ELR (cell line): ENCODE measurements around the gene SEMA4B.

Experiments used
- DNase-seq: peaks from one replicate; pipeline ENCODE4 v3.0.0-alpha.2; 2015; ENCODE audit warnings: low read depth

Gene SEMA4B

DNA sequence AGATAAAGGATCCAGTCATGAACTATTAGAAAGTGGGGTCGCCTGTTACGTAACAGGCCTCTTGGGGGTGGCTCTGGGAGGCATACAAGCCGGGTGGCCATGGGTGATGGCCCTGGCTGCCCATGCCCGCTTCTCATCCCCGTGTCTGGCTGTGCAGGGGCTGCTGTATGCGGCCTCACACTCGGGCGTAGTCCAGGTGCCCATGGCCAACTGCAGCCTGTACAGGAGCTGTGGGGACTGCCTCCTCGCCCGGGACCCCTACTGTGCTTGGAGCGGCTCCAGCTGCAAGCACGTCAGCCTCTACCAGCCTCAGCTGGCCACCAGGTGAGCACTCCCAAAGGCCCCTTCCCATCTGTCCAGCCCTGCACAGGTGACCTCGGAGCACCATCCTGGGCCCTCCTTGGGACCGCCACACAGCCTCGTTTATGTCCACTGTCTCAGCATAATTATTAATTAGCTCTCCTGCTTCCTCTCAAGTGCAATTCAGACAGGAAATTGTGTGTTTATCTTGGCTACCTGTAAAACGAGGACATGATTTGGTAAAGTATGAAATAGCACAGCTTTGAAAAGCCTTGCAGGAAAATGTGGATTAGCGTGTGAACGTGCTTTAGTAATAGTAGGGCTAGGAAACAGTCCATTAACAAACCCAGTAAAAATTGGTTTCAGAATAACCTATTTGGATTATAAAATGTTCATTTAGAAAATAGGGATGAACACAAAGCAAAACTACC, 24.5 kb downstream of the SEMA4B start:
- no peak for DNase-seq

DNA sequence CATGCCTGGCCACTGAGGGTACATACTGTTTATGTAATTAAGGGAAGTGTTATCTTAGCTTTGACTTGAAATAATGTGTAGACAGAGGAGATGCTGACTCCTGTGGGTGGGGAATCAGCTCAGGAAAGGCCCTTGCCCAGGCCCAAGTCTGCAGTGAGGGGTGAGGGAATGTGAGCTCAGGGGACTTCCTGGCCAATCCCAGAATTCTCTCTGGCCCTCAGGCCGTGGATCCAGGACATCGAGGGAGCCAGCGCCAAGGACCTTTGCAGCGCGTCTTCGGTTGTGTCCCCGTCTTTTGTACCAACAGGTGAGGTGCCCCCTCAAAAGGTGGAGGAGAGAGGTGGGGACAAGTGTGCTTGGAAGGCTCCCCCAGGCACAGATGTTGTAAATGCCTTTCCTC, 26.2 kb downstream of the SEMA4B start:
- DNase-seq, result no peak

DNA sequence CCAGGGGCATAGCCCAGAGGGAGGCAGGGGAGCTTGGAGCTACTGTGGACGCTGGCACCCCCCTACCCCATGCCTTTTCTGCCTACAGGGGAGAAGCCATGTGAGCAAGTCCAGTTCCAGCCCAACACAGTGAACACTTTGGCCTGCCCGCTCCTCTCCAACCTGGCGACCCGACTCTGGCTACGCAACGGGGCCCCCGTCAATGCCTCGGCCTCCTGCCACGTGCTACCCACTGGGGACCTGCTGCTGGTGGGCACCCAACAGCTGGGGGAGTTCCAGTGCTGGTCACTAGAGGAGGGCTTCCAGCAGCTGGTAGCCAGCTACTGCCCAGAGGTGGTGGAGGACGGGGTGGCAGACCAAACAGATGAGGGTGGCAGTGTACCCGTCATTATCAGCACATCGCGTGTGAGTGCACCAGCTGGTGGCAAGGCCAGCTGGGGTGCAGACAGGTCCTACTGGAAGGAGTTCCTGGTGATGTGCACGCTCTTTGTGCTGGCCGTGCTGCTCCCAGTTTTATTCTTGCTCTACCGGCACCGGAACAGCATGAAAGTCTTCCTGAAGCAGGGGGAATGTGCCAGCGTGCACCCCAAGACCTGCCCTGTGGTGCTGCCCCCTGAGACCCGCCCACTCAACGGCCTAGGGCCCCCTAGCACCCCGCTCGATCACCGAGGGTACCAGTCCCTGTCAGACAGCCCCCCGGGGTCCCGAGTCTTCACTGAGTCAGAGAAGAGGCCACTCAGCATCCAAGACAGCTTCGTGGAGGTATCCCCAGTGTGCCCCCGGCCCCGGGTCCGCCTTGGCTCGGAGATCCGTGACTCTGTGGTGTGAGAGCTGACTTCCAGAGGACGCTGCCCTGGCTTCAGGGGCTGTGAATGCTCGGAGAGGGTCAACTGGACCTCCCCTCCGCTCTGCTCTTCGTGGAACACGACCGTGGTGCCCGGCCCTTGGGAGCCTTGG, 27.0 kb downstream of the SEMA4B start:
- DNase-seq, result no peak

DNA sequence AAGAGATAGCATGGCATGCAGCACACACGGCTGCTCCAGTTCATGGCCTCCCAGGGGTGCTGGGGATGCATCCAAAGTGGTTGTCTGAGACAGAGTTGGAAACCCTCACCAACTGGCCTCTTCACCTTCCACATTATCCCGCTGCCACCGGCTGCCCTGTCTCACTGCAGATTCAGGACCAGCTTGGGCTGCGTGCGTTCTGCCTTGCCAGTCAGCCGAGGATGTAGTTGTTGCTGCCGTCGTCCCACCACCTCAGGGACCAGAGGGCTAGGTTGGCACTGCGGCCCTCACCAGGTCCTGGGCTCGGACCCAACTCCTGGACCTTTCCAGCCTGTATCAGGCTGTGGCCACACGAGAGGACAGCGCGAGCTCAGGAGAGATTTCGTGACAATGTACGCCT, 27.8 kb downstream of the SEMA4B start:
- DNase-seq, result no peak

DNA sequence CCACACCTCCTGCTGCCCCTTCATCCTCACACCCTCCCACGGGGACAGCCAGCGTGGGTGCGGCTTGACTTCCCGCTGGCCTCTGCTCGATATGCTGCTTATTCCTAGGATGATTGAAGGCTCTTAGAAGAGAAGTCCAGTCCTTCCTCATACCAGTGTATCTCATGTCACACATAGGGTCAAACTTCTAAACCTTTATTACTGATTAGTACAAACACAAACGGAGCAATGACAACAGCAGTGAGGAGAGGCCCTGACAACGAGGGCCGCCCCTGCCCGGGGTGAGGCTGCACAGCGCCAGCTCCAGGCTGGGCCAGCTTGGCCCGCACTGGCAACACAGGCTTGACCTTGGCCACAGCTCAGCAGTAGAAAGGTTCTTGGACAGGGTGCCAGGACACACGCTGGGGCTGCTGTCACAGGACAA, 29.0 kb downstream of the SEMA4B start:
- DNase-seq, result no peak

DNA sequence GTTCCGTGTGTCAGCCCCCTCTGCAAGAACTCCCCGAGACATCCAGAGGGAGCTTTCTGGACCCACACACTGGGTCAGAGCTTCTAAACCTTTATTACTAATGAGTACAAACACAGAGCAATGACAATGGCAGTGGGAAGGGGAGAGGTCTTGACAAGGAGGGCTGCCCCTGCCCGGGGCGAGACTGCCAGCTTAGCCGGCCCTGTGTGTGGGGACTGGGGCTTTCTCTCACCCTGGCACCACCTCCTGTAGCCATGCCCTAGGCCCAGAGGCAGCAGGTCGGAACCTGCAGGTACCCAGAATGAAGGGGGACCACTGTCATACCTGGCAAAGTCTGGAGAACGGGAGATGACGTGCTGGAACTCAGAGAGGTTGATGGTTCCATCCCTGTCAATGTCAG, 29.5 kb downstream of the SEMA4B start:
- DNase-seq, result no peak

DNA sequence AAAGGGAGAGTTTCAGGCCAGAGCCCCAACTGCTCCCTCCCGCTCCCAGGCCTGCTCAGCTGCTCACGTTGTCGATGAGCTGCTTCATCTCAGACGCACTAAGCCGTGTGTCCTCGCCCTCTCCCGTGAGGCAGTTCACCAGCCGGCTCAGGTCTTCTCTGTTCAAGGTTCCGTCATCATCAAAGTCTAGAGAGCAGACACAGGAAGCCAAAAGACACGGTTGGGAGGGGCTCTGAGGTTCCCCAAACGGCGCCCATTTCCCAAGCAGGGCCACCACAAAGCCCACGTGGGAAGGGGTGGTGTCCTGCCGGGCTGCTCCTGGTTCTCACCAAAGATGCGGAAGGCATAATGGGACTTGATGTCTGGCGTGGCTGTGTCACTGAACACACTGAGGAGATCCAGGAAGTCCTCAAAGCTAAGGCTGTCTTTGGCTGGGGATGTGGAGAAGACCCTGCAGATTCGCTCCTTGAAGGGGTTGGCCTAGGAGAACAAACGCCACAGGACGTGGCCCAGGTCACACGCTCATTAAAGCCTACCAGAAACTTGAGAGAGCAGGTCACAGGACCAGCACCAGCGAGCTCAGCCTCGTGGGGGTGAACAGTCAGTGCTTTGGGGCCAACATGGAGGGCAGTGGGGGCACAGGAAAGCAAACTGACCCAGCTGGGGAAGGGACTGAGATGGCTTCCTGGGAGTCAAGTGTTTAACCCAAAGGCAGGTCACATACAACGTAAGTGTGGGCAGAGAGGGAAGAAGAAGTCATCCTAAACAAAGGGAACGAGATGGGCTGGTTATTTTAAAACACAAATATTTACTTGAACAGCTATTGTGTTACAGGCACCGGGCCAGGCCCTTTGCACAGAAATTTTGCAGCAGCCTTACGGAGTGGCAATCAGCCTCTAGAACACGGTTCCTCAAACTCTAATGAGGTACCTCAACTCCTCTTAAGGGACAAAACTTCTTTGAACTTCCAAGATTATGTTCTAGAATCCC, 30.2 kb downstream of the SEMA4B start:
- no peak for DNase-seq

DNA sequence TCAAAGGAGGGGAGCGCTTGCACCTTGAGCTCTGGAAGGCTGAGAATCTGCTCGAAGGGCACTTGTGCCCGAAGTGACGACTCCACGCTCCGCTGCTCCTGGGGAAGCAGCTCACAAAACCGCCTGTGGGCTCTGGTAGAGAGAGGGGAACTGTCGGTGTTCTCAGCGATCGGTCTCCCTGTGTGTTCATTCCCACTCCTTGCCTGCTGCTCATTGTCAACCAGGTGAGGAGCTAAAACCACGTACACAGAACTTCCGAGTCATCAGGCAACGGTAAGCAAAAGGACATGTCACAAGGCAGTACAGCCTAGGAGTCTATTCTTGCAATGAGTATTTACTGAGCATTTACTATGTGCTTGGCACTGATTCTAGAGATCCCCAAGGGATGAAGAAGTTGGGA, 31.1 kb downstream of the SEMA4B start:
- DNase-seq, result no peak

DNA sequence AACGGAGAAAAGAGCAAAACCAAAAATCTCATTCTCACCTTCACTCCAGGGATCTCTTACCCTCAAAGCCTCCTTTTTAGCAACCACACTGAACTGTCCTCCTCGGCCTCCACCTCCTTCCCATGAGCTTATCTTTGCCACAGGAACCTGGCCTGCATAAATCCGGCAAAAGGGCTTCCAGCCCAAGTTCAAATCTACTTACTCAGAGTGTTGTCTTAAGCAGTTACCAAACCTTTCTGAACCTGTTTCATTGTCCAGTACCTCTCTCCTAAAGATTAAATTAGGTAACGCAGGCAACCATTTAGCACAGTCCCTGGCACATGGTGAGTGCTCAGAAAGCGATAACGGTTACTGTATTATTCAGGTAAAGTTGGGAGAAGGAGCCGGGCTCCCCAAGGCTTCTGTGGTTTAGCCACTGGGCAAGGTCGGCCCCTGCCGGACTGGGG, 31.8 kb downstream of the SEMA4B start:
- no peak for DNase-seq

DNA sequence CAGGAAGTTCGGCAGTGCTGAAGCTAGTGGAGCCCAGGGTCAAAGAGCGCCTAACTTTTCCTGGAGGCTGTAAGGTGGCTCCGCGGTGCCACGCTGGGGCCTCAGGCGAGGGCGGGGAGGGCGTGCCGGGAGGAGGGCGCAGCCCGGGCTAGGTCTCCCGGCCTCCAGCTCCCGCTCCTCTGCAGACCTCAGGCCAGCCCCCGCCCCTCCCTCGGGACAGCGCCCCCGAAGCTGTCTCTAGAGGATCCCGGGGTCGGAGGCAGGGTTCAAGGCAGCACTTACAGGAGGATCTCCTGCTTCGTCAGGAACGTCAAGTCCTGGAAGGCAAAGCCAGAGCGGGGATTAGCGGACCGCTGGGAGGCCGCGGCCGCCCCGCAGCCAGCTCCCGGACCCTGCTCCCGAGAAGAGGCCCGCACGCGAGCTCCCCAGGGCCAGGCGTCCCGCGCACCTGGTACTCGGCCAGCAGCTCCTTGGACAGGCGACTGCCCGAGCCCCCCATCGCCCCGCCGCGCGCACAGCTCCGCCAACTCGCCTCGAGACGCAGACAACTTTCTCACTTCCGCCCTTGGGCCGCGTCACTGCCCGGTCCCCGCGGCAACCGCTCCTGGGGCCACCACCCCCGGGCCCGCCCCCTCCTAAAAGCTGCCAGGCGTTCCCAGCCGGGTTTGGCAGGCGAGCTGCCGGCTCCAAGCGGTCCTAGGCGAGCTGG, 32.4 kb downstream of the SEMA4B start, which contains the start of gene CIB1:
Gene CIB1 (minus strand): TSS at position 555 of the 709 bp plus-strand sequence. CDS start 56 bp downstream, at position 499.
- peak; percentile 96 for DNase-seq

DNA sequence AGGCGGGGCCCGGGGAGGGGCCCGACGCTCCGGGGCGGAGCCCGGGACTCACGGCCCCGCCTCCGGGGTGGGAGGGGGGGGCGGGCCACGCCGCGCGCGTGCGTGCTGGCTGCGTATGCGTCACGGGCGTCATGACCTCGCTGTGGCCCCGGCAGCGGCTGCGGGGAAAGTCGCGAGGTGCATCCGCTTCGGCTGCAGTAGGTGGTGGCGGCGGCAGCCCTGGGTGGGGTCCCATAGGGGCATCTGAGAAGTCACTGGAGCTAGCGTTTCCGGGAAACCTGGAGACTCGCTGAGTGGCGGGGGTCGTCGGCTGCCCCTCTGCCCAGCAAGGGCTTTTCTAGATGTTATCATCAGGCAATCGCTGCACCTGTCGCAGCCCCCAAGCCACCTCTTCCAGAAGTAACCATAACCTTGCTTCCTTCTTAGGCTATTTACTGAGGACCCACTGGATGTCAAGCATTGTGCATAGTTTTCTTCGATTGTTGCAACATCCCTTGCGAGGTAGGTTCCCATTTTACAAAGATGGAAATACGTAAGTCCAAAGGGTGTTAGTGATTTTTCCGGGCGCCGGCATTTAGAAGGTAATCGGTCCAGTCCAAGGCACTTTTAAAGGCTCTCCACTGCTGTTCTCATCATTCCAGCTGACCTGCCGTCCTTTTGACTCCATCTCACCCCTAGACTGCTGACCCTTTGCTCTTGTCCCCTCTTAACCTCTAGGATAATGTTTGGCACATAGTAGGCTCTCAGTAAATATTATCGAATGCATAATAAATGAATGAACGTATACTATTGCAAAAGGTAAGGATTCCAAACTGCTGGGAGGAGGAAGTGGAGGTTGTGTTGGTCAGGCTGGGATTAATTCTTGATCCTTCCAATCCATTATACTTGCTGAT, 33.2 kb downstream of the SEMA4B start, which contains the start of gene GDPGP1:
Gene GDPGP1 (plus strand): TSS at position 114 of the 893 bp plus-strand sequence. CDS start 6,700 bp downstream, outside the sequence.
- DNase-seq, result peak; percentile 26

DNA sequence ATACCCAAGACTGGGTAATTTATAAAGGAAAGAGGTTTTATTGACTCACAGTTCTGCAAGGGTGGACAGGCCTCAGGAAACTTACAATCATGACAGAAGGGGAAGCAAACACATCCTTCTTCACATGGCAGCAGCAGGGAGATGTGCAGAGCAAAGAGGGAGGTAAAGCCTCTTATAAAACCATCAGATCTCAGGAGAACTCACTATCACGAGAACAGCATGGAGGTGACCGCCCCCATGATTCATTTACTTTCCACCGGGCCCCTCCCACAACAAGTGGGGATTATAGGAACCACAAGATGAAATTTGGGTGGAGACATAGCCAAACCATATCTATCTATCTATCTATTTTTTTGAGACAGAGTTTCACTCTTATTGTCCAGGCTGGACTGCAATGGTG, 38.2 kb downstream of the SEMA4B start:
- no peak for DNase-seq

DNA sequence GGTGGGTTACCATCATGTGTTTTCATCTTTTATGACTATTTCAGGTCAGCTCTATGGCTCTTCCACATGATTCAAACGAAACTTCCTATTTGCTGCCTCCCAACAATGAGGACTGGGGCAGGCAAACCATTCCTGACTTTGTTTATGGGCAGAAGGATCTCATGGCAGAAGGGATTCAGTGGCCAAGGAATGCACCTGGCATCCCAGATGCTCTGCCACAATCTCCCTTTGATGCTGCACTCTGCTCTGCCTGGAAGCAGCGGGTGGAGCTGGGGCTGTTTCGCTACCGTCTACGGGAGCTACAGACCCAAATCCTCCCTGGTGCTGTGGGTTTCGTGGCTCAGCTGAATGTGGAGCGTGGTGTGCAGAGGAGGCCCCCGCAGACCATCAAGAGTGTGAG, 39.7 kb downstream of the SEMA4B start:
- no peak for DNase-seq

DNA sequence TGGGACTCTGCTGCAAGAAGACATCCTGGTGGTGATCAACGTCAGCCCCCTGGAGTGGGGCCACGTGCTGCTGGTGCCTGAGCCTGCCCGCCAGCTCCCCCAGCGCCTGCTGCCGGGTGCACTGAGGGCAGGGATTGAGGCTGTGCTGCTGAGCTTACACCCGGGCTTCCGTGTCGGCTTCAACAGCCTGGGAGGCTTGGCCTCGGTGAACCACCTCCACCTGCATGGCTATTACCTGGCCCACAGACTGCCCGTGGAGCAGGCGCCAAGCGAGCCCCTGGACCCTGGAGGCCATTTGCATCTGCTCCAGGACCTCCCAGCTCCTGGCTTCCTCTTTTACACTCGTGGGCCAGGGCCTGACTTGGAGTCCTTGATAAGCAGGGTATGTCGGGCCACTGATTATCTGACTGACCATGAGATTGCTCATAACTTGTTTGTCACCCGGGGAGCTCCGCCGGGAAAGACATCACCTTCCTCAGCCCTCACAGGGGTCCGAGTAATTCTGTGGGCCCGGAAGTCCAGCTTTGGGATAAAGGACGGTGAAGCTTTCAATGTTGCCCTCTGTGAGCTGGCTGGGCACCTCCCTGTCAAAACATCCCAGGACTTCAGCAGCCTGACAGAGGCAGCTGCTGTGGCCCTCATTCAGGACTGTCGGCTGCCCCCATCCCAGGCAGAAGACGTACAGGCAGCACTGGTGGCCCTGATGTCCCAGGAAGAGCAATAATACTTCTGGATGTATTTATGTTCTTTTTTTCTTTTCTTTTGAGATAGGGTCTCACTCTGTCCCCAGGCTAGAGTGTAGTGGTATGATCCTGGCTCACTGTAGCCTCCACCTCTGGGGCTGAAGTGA, 40.4 kb downstream of the SEMA4B start:
- DNase-seq, result no peak

DNA sequence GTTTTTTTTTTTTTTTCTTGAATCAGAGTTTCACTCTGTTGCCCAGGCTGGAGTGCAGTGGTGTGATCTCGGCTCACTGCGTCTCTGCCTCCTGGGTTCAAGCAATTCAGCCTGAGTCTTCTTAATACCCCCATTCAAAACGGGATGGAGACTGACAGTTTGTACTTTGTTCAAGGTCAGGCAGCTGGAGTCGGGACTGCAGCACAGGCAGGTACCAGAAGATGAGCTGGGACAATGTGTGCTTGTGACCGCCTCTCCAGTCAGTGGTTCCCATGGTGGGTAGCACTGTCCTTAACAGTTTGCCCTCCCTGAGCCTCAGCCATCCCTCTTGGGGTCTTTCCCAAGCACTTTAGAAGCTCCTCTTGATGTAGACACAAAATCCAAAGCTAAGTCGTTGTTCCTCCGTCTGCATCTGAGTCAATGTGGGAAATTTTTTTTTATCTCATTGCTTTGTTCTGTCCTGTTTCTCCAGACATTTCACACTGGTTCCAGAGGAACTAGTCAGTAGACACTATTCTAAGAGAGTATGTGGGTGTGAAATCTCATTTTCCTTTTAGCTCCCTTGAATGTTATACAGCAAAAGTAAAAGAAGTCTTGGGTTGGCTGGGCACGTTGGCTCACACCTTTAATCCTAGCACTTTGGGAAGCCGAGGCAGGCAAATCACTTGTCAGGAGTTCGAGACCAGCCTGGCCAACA, 43.0 kb downstream of the SEMA4B start:
- DNase-seq, result no peak

DNA sequence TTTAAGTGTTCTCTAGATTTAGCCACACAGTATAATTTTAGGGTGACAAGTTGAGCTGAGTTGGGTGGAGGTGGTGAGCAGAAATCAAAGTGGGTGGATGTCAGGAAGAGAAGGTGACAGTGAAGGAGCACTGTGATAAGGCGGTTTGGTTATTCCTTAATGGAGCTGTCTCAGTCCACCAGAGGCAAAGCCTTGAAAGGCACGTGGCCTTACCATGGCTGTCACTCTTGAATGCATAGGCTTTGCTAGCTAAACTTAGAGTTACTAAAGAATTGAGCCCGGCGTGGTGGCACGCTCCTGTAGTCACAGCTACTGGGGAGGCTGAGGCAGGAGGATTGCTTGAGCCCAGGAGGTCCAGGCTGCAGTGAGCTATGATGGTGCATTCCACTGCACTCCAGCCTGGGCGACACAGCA, 47.7 kb downstream of the SEMA4B start:
- DNase-seq, result no peak

DNA sequence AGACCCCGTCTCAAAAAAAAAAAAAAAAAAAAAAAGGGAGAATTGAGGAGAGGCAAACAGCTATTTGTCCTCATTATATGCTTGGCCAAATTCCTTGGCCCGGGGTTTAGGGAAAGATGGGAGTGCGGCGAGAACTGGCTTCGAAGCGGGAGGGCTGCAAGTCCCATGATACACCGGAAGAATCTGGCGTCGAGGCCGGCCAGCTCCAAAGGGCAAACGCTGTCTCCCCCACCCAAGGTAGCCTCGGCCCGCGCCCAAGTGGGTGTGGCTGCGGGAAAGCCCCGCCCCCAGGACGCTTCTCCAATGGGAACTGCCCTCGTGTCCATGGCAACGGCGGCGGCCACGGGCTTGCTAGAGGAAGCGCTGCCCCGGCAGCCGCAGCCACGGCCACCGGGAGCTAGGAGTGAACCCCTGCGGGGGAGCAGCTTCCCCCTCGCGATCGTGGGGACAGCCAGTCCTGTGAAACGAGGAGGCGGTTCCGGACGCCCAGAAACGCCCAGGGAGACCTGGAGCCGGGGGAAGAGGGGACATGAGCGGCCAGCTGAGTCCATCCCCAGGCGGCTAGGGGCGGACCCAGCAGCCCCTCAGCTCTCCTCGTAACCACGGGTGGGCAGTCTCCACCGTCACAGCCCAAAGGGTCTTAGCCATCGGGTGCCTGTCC, 48.2 kb downstream of the SEMA4B start, which contains the start of gene TTLL13:
Gene TTLL13 (plus strand): TSS at position 354 of the 661 bp plus-strand sequence. CDS start 1,075 bp downstream, outside the sequence.
- DNase-seq, result peak; percentile 90

DNA sequence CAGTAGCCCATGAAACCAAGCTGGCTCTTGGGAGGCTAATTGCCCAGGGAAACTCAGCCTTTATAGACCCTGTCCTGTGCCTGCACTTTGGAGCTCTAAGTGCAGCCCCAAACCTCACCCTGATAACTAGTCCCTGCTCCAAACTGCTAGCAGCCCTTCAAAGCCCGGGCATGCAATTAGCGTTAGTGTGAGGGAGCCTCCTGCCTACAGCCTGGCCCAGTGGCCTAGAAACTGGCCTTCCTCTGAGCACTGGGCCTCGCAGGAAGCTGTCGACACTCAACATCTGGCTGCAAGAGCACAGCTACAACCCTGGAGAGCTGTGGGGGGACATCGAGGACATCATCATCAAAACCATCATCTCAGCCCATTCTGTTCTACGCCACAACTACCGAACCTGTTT, 56.6 kb downstream of the SEMA4B start:
- DNase-seq, result no peak
